Liver (tissue), 9 donors: Measurements from ENCODE around the gene DDI1. TPM values are rescaled to one million over a fixed set of nuclear protein-coding genes. Genes with fewer than 3 reads are reported as not detected.

Experiments
- DNase-seq: peaks from one replicate; pipeline ENCODE4 v3.0.0-alpha.2; 2017; ENCODE audit warnings: low spot score
- H3K27ac ChIP-seq, 2 donors: one replicate each; pipeline ENCODE4 v1.7.0; 2013; ENCODE audit warnings: inconsistent platforms in 2 of 2, low read length in 2 of 2, control low read depth in 1 of 2, low read depth in 1 of 2, mild to moderate bottlenecking in 1 of 2
- H3K27me3 ChIP-seq, 4 donors: one replicate each; pipeline versions ENCODE4 v1.6.1 to v1.7.0; 2013; ENCODE audit warnings: low read length in 3 of 4, inconsistent platforms in 1 of 4, mild to moderate bottlenecking in 1 of 4, moderate library complexity in 1 of 4; ENCODE audit not compliant: control insufficient read depth in 4 of 4, insufficient read depth in 4 of 4
- H3K36me3 ChIP-seq, 4 donors: one replicate each; pipeline versions ENCODE4 v1.6.1 to v1.7.0; 2013; ENCODE audit warnings: low read length in 3 of 4, mild to moderate bottlenecking in 3 of 4, low read depth in 1 of 4, moderate library complexity in 1 of 4; ENCODE audit not compliant: control insufficient read depth in 4 of 4, insufficient read depth in 3 of 4
- H3K4me1 ChIP-seq, 4 donors: one replicate each; pipeline versions ENCODE4 v1.6.1 to v1.7.0; 2013; ENCODE audit warnings: low read length in 3 of 4, mild to moderate bottlenecking in 3 of 4, moderate library complexity in 1 of 4; ENCODE audit not compliant: control insufficient read depth in 4 of 4, insufficient read depth in 4 of 4
- H3K4me3 ChIP-seq, 3 donors: one replicate each; pipeline versions ENCODE4 v1.6.1 to v1.7.0; 2013; ENCODE audit warnings: low read length in 3 of 3, control low read depth in 1 of 3, low read depth in 1 of 3, mild to moderate bottlenecking in 1 of 3
- H3K9ac ChIP-seq, 2 donors: one replicate each; pipeline ENCODE4 v1.7.0; 2013; ENCODE audit warnings: low read length in 2 of 2, mild to moderate bottlenecking in 2 of 2, moderate library complexity in 2 of 2, control low read depth in 1 of 2, low read depth in 1 of 2
- H3K9me3 ChIP-seq, 4 donors: one replicate each; pipeline versions ENCODE4 v1.6.1 to v1.7.0; 2013; ENCODE audit warnings: low read length in 3 of 4; ENCODE audit not compliant: control insufficient read depth in 4 of 4
- ATF3 ChIP-seq: IDR thresholded peaks from 2 replicates; pipeline ENCODE4 v1.6.1; 2016; ENCODE audit warnings: antibody characterized with exemption
- CTCF ChIP-seq: fragments of 150-350 bp; IDR thresholded peaks from 2 replicates; pipeline ENCODE4 v1.5.1; 2017; ENCODE audit warnings: improper control_type of control experiment, low read depth, low read length; ENCODE audit not compliant: missing input control
- EGR1 ChIP-seq, 2 donors: IDR thresholded peaks; 2 replicates each; pipeline ENCODE4 v1.6.1; 2016 to 2018; ENCODE audit warnings: antibody characterized with exemption in 2 of 2, low read depth in 2 of 2
- FOXA1 ChIP-seq: IDR thresholded peaks from 2 replicates; pipeline ENCODE4 v1.6.1; 2016; ENCODE audit warnings: antibody characterized with exemption
- FOXA2 ChIP-seq: IDR thresholded peaks from 2 replicates; pipeline ENCODE4 v1.6.1; 2016; ENCODE audit warnings: antibody characterized with exemption
- HNF4A ChIP-seq, 2 donors: conservative IDR thresholded peaks; 2 replicates each; pipeline ENCODE4 v1.6.1; 2016; ENCODE audit warnings: antibody characterized with exemption in 2 of 2, mild to moderate bottlenecking in 2 of 2
- HNF4G ChIP-seq: IDR thresholded peaks from 2 replicates; pipeline ENCODE4 v1.6.1; 2016; ENCODE audit warnings: antibody characterized with exemption
- JUND ChIP-seq, 2 donors: IDR thresholded peaks; 2 replicates each; pipeline ENCODE4 v1.6.1; 2016; ENCODE audit warnings: antibody characterized with exemption in 2 of 2
- MAX ChIP-seq: IDR thresholded peaks from 2 replicates; pipeline ENCODE4 v1.6.1; 2016; ENCODE audit warnings: antibody characterized with exemption
- NR2F2 ChIP-seq: IDR thresholded peaks from 2 replicates; pipeline ENCODE4 v1.6.1; 2016; ENCODE audit warnings: antibody characterized with exemption
- RAD21 ChIP-seq, 2 donors: IDR thresholded peaks; 2 replicates each; pipeline ENCODE4 v1.6.1; 2016; ENCODE audit warnings: antibody characterized with exemption in 2 of 2, mild to moderate bottlenecking in 2 of 2
- REST ChIP-seq: IDR thresholded peaks from 2 replicates; pipeline ENCODE4 v1.6.1; 2016; ENCODE audit warnings: antibody characterized with exemption, mild to moderate bottlenecking
- RXRA ChIP-seq, 2 donors: IDR thresholded peaks; 2 replicates each; pipeline ENCODE4 v1.6.1; 2017 to 2018; ENCODE audit warnings: antibody characterized with exemption in 2 of 2, mild to moderate bottlenecking in 1 of 2
- SP1 ChIP-seq: IDR thresholded peaks from 2 replicates; pipeline ENCODE4 v1.6.1; 2018; ENCODE audit warnings: antibody characterized with exemption, mild to moderate bottlenecking
- TAF1 ChIP-seq: conservative IDR thresholded peaks from 2 replicates; pipeline ENCODE4 v1.6.1; 2016; ENCODE audit warnings: antibody characterized with exemption, mild to moderate bottlenecking
- YY1 ChIP-seq: IDR thresholded peaks from 2 replicates; pipeline ENCODE4 v1.6.1; 2016; ENCODE audit warnings: antibody characterized with exemption, mild to moderate bottlenecking
- ZBTB33 ChIP-seq: IDR thresholded peaks from 2 replicates; pipeline ENCODE4 v1.6.1; 2016; ENCODE audit warnings: antibody characterized with exemption
- whole genome bisulfite sequencing: extraction: QIAGEN DNeasy Blood & Tissue Kit; methylation state at CpG from one replicate; pipeline ENCODE4 v1.1.7; 2013; 5-methylcytosine and 5-hydroxymethylcytosine counted together
- polyA plus RNA-seq, 2 donors: library from polyadenylated mRNA; stranded (reverse) in 1 of 2; unstranded in 1 of 2; fragments of 200-250 nt in 1 of 2; fragments of >200 nt in 1 of 2; fragmentation: Nextera tagmentation in 1 of 2; extraction: Ambion mirVana in 1 of 2; gene quantifications; one replicate each; pipeline versions ENCODE4 v1.2.1 to v1.2.3, GENCODE V29; 2013 to 2015
- total RNA-seq, 2 donors: library from RNA; depleted of rRNA; stranded (reverse); fragments of >200 nt; gene quantifications; one replicate each; pipeline ENCODE4 v1.2.3, GENCODE V29; 2014
- donor health status: healthy.
- donor health status: healthy.
- donor health status: healthy.
- donor health status: healthy.
- donor health status: healthy.

Gene DDI1
- total and polyA plus RNA-seq, 4 donors: 0.07 TPM; not detected in 3

GRCh38 chr11:103988595-103988969 is 47.9 kb upstream of the DDI1 start:
- no peak for DNase-seq
- 75% methylated on average over 4 of the region's 4 CpGs for WGBS
- Histone ChIP-seq H3K4me1 (no peaks in the 10 kb centered on the region), H3K36me3 (no peaks in the 10 kb centered on the region), H3K27me3 (no peaks in the 10 kb centered on the region), H3K9me3 (peaks cover 0 to 3% (median 0%) of the 10 kb centered on the region in 4 donors), H3K4me3 (no peak overlapping the region), H3K9ac (no peak overlapping the region), H3K27ac (no peak overlapping the region)
- TF ChIP-seq ZBTB33: no peak
- no peak for TF ChIP-seq FOXA1
- no peak for TF ChIP-seq CTCF
- TF ChIP-seq NR2F2: no peak
- TF ChIP-seq HNF4A (conservative IDR thresholded peaks at IDR 0.05): no peak
- no peak for TF ChIP-seq TAF1
- TF ChIP-seq MAX: no peak
- TF ChIP-seq EGR1 (IDR thresholded peaks at IDR 0.05; ENCODE audit: low read depth in 2 of 2): no peak

GRCh38 chr11:103993507-103993906 is 42.9 kb upstream of the DDI1 start:
- H3K27ac ChIP-seq: no peak overlapping the region
- DNase-seq: no peak

More at GRCh38 chr11:103993507-103993906, 42.9 kb upstream of the DDI1 start:
- Histone ChIP-seq H3K4me1 (no peaks in the 10 kb centered on the region), H3K36me3 (no peaks in the 10 kb centered on the region), H3K27me3 (no peaks in the 10 kb centered on the region), H3K9ac (no peak overlapping the region), H3K4me3 (no peak overlapping the region), H3K9me3 (peaks cover 0 to 3% (median 0%) of the 10 kb centered on the region in 4 donors)
- no peak for TF ChIP-seq ATF3
- TF ChIP-seq RXRA (IDR thresholded peaks at IDR 0.05): no peak
- no peak for TF ChIP-seq SP1
- TF ChIP-seq FOXA1: no peak
- TF ChIP-seq YY1: no peak
- no peak for TF ChIP-seq JUND (IDR thresholded peaks at IDR 0.05)
- TF ChIP-seq REST: no peak
- TF ChIP-seq HNF4G: no peak
- no peak for TF ChIP-seq CTCF
- TF ChIP-seq TAF1: no peak
- no peak for TF ChIP-seq NR2F2
- no peak for TF ChIP-seq HNF4A (conservative IDR thresholded peaks at IDR 0.05)
- no peak for TF ChIP-seq ZBTB33
- no peak for TF ChIP-seq EGR1 (IDR thresholded peaks at IDR 0.05; ENCODE audit: low read depth in 2 of 2)
- TF ChIP-seq FOXA2: no peak
- TF ChIP-seq RAD21 (IDR thresholded peaks at IDR 0.05): no peak
